SU-DHL-6 (cell line): ENCODE measurements around the gene SP2.

Experiments used
- CTCF ChIP-seq: fragments of 200-600 bp; sonication (generic); IDR thresholded peaks from one replicate; pipeline ENCODE4 v1.5.1; 2017; ENCODE audit warnings: antibody characterized with exemption, mild to moderate bottlenecking, low read length, moderate library complexity; ENCODE audit not compliant: insufficient read depth, poor library complexity, severe bottlenecking
- EZH2phosphoT487 ChIP-seq: fragments of 200-600 bp; sonication (generic), shearing (Covaris generic); conservative IDR thresholded peaks from 2 replicates; pipeline ENCODE4 v1.6.1; 2018; ENCODE audit warnings: mild to moderate bottlenecking, antibody characterized with exemption, low read length, moderate library complexity, mixed read lengths

GRCh38 chr17:47855737-47856136, 40.3 kb upstream of the SP2 start:
- TF ChIP-seq EZH2phosphoT487 (no peak), CTCF (no peak)
